A673 (cell line): Measurements from ENCODE around the gene ZNF142. TPM values are rescaled to one million over a fixed set of nuclear protein-coding genes. Genes with fewer than 3 reads are reported as not detected.

Experiments
- BruUV-seq: library from RNA; stranded (reverse); fragments of 400-500 nt; replicated peaks from 2 replicates; lab custom pipeline; 2021; lab: Mats Ljungman, UMichigan
- CTCF ChIA-PET: fragments of 300-600 bp; sonication (Branson Sonifier 250); formaldehyde crosslinking; loops from one replicate; lab custom pipeline; 2022; ENCODE audit warnings: antibody characterized with exemption; lab: Charles Lee
- POLR2A ChIA-PET: fragments of 300-600 bp; sonication (Branson Sonifier 250); formaldehyde crosslinking; loops from one replicate; lab custom pipeline; 2022; ENCODE audit warnings: antibody characterized with exemption; ENCODE audit not compliant: low non-redundant PET; lab: Charles Lee
- DNase-seq: peaks from one replicate; pipeline ENCODE4 v3.0.0-alpha.2; 2015; ENCODE audit warnings: low spot score
- H3K27ac ChIP-seq: fragments of 200-600 bp; sonication (generic); 2 replicates; pipeline ENCODE4 v1.5.1; 2016; ENCODE audit warnings: mixed run types, low read depth, mild to moderate bottlenecking, mixed read lengths, antibody characterized with exemption, low read length; ENCODE audit not compliant: poor library complexity, severe bottlenecking
- H3K27me3 ChIP-seq: fragments of 200-600 bp; sonication (generic); replicated peaks from 2 replicates; pipeline ENCODE4 v1.6.1; 2017; ENCODE audit warnings: mixed run types, low read depth, mild to moderate bottlenecking, mixed read lengths, antibody characterized with exemption, low read length; ENCODE audit not compliant: insufficient read depth, poor library complexity
- H3K36me3 ChIP-seq: fragments of 200-600 bp; sonication (generic); 2 replicates; pipeline ENCODE4 v1.6.1; 2016; ENCODE audit warnings: mixed run types, mild to moderate bottlenecking, mixed read lengths, antibody characterized with exemption, low read length; ENCODE audit not compliant: insufficient read depth, poor library complexity, severe bottlenecking
- H3K4me1 ChIP-seq: fragments of 200-600 bp; sonication (generic); 2 replicates; pipeline ENCODE4 v1.6.1; 2017; ENCODE audit warnings: mixed run types, mild to moderate bottlenecking, mixed read lengths, antibody characterized with exemption, low read length; ENCODE audit not compliant: insufficient read depth, poor library complexity, severe bottlenecking
- H3K4me3 ChIP-seq: fragments of 200-600 bp; sonication (generic); 2 replicates; pipeline ENCODE4 v1.5.1; 2016; ENCODE audit warnings: low read depth, mixed run types, mild to moderate bottlenecking, mixed read lengths, low read length; ENCODE audit not compliant: poor library complexity, severe bottlenecking
- H3K9me3 ChIP-seq: fragments of 200-600 bp; sonication (generic); 2 replicates; pipeline ENCODE4 v1.6.1; 2016; ENCODE audit warnings: mixed run types, low read depth, mild to moderate bottlenecking, mixed read lengths, antibody characterized with exemption, low read length; ENCODE audit not compliant: poor library complexity, severe bottlenecking
- CTCF ChIP-seq: fragments of 300-800, 200-600 bp; sonication (generic); conservative IDR thresholded peaks from 2 replicates; pipeline ENCODE4 v1.5.1; 2017; ENCODE audit warnings: low read depth, mild to moderate bottlenecking, antibody characterized with exemption, low read length, moderate library complexity, mixed read lengths
- EZH2 ChIP-seq: fragments of 200-600 bp; sonication (generic); IDR thresholded peaks from 2 replicates; pipeline ENCODE4 v1.6.1; 2017; ENCODE audit warnings: borderline replicate concordance, low read depth, mild to moderate bottlenecking, mixed read lengths, antibody characterized with exemption, low read length; ENCODE audit not compliant: poor library complexity, severe bottlenecking
- intact Hi-C: fragments of 100-400 bp; cut with micrococcal nuclease; formaldehyde crosslinking; loops from one replicate; pipeline ENCODE4 v1.10.0; 2022; ENCODE audit not compliant: unreplicated experiment
- total RNA-seq: library from RNA; stranded (reverse); gene quantifications from 2 replicates; pipeline ENCODE4 v1.2.3, GENCODE V29; 2021

The ZNF142 gene
- total RNA-seq, 1 experiment from 2014 or later = 65.3 TPM

- no peak for DNase-seq
- Histone ChIP-seq H3K36me3 (peaks cover 64% of the 10 kb centered on the region), H3K27ac (no peak overlapping the region), H3K27me3 (no peaks in the 10 kb centered on the region), H3K4me1 (peaks cover 5% of the 10 kb centered on the region), H3K4me3 (no peak overlapping the region), H3K9me3 (no peaks in the 10 kb centered on the region)
- CTCF ChIA-PET = no interaction called here
- POLR2A ChIA-PET = no interaction called here
- TF ChIP-seq EZH2 (no peak), CTCF (no peak)
- intact Hi-C loops = no loop called here
- BruUV-seq = no TSS peak
Observed at GRCh38 chr2:218655751-218656150, 3.7 kb downstream of the ZNF142 start.

DNA sequence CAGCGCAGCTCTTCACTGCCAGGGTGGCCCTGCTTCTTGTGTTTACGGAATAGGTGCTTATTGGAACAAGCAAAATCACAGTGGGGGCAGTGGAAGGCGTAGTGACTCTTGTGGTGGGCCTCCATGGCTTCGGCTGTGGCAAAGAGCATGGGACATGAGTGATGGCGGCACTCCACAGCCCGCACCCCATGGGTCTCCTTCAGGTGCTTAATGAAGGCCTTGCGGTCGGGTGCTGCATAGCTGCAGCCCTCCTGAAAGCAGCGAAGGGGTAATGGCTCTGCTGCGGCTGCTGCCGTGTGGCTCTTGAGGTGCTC is 10.7 kb downstream of the ZNF142 start:
- ChIA-PET POLR2A (no interaction called here), CTCF (no interaction called here)
- Histone ChIP-seq H3K4me3 (no peak overlapping the region), H3K27me3 (no peaks in the 10 kb centered on the region), H3K9me3 (no peaks in the 10 kb centered on the region), H3K4me1 (no peaks in the 10 kb centered on the region), H3K27ac (no peak overlapping the region), H3K36me3 (peaks cover 84% of the 10 kb centered on the region)
- DNase-seq = no peak
- 0 out of 2 replicates have a peak, but pooled peaks have one; percentile 32 for TF ChIP-seq CTCF
- TF ChIP-seq EZH2 = no peak
- intact Hi-C loops = loop anchor here (1.0 to 5.0 kb wide), 3 partner anchors 241 to 376 kb away; partner anchors contain the start of gene TMBIM1
- no TSS peak for BruUV-seq

DNA sequence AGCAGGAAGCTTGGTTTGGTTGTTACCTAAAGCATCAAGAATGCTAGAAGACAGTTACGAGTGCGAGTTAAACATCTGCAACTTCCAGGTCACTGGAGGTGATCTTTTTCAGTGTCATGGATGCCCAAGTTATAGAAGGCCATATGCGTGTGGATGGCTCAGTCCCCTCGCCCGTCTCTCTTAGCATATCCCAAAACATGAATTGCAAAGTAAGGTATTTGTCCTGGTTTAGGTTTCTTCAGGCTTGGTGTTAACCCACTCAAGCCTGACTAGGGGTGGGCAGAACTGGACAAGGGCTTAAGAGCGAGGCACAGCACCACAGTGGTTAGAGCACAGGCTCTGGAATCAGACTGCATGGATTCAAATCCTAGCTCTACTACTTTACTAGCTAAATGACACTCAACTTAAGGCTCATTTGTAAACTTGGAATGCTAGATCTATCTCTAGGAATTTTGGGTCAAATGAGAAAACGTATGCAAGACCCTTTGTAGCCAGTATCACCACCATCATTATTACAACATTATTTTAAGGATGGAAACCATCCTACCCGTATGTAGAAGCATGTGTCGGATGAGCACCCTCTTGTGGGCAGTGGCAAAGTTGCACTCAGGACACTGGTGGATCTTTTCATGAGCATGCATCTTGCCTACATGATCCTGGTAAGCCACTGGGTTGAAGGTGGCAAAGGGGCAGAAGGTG is 11.2 kb downstream of the ZNF142 start:
- CTCF ChIA-PET = interaction anchor here (0.6 kb wide), 1 partner anchor 23 kb away, joined by 3 read pairs; the partner anchor contains the start of genes RNF25 and STK36
- POLR2A ChIA-PET = interaction anchor here (0.6 kb wide), 1 partner anchor 35 kb away, joined by 5 read pairs; no protein-coding TSS in a partner anchor
- TF ChIP-seq EZH2 (no peak), CTCF (peak; percentile 93)
- H3K9me3 ChIP-seq = no peaks in the 10 kb centered on the region
- no peaks in the 10 kb centered on the region for H3K27me3 ChIP-seq
- no peaks in the 10 kb centered on the region for H3K4me1 ChIP-seq
- H3K27ac ChIP-seq = no peak overlapping the region
- H3K36me3 ChIP-seq = peaks cover 84% of the 10 kb centered on the region
- intact Hi-C loops = loop anchor here (1.0 to 5.0 kb wide), 3 partner anchors 241 to 376 kb away; partner anchors contain the start of gene TMBIM1
- DNase-seq = peak; percentile 72
- H3K4me3 ChIP-seq = no peak overlapping the region
- no TSS peak for BruUV-seq
